ENCODE results near the gene KCNN3.
"Not testable (repeated sequence)": the region's sequence is repeated elsewhere in the genome, so short reads cannot be mapped to it uniquely, and the experiment has no call there.

GRCh38 chr1:154672245-154672644 is 197.8 kb downstream of the KCNN3 start:
- TF ChIP-seq CTCF (IDR thresholded peaks at IDR 0.05; ENCODE audit: low read length); EZH2 (optimal IDR thresholded peaks at IDR 0.05; ENCODE audit: low read depth, low read length); EZH2phosphoT487 (IDR thresholded peaks at IDR 0.05; ENCODE audit: low read length): not testable (repeated sequence)
